GM21717 (cell line): Measurements from ENCODE around the gene ZCCHC8.
"Not testable (repeated sequence)": the region's sequence is repeated elsewhere in the genome, so short reads cannot be mapped to it uniquely, and the experiment has no call there.

Source experiments
- ATAC-seq: cut with Tn5 transposase; IDR thresholded peaks from one replicate; pipeline ENCODE4 v1.9.1; 2021; ENCODE audit warnings: mild to moderate bottlenecking, moderate library complexity; ENCODE audit not compliant: unreplicated experiment

The ZCCHC8 gene

DNA sequence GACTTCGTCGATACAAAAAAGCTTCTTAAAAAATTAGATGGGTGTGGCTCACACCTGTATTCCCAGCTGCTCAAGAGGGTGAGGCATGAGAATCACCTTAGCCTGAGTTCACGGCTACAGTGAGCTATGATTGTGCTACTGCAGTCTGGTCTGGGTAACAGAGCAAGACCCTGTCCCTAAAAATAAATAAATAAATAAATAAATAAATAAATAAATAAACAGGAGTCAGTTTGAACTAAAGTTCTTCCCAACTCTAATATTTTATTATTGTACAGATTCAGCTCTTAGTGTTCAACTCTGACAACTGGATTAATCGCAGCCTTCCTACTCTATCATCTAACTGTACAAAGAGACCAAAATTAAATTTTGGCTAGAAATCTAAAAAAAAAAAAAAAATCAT is 65.5 kb downstream of the ZCCHC8 start:
- ATAC-seq: no peak

GRCh38 chr12:122429043-122429442 is 71.7 kb downstream of the ZCCHC8 start:
- ATAC-seq: not testable (repeated sequence)

GRCh38 chr12:122427403-122427802 is 73.3 kb downstream of the ZCCHC8 start:
- ATAC-seq: no peak

- ATAC-seq: no peak
Observed at GRCh38 chr12:122423258-122424165, 77.2 kb downstream of the ZCCHC8 start.

DNA sequence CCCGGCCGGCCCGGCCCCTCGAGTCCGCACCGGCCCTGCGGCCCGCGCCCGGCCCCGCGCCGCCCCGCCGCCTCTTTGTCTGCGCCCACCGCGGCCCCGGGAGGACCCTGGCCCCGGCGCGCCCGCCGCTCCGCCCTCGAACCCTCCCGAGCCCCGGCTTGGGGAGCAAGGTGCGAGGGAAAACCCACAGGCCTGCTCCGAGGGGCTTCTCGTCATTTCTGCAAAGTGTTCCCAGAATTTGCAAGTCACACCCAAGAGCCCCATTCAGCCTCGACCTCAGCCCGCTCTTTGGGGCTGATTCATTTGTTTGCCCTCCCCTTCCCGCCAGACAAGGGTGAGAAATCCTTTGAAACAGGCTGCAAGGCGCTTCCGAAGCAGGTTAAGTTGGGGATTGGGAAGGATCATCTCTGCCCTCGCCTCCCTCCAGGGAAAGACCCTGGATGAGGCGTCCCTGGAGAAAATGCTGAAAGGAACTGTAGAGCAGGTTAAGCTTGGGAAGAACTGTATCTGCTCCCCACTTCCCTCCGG is 77.9 kb downstream of the ZCCHC8 start:
- ATAC-seq: no peak

DNA sequence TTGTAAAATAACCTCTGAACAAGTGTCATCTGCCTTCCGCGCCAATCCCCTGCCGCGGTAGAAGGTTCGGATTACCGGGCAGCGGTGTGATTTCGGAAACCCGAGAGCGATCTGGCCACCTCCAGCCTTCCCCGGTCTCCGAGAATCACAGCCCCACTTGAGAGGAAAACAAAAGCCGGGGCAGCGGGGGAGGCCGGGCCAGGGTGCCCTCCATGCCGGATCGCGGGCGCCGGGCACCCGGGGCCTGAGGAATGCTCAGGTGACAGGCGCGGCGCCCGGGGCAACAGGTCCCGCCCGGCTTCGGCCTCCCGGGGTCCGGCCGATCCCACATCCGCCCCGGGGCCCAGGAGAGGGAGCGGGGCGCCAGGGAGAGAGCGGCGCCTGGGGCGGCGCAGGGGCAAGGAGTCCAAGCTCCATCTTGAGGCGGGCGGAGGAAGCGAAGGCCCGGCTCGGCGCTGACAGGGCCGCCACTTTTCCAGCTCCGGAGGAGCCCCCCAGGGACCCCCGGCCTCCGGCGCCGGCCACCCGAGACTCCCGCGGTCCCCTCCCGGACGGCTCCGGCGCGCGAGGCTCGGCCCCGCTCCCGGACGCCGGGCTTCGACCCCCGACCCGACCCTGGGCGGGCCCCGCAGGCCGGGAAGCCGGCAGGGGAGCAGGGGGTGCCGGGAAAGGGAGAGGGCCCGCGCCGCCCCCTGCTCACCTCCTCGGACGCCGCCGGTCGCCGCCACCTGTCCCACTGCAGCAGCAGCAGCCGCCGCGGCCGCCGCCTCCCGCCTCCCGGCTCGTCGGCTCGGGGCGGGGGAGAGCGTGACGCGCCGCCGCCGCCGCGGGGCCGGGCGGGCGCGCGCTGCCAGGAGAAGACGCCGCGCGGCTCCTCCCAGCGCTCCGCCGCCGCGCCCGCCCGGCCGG is 78.7 kb downstream of the ZCCHC8 start, which contains the start of gene CLIP1:
CLIP1 (minus strand) TSS at position 849 of the 909 bp plus-strand sequence. CDS start 42,217 bp downstream, outside the sequence.
- peak; percentile 49 for ATAC-seq
